ENCODE data around the gene MGLL.

MGLL gene

DNA sequence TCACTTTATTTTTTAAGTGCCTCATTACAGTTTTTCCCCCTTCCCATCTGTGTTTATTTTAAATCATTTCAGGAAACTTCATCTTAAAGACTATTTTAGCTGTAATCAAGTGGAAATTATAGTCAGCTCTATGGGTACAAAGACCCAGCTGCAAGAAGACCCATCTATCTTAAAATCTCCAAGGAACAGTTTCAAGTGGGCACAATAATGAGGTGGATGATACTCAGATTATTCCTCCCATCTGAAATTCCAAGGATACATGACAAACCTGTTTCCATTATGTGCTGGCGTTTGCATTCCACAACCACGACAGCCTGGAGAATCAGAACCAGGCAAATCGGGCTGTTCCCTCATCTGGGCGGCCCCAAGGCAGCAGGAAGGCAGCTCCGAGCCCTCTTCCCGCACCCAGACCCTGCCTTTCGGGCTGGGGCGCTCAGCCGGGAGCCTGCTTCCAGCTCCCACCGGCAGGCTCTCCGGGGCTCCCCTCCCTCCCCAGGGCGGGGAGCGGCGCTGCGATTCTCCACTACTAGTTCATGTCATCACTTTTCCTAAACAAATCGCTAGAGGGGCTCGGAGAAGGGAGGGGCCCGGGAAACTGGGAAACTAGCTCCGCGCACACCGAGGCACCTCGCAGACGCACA, at the start of gene MGLL:
Gene MGLL (minus strand): TSS at position 475 of the 641 bp plus-strand sequence. CDS start 197 bp downstream, at position 278.
- no peak for DNase-seq

DNA sequence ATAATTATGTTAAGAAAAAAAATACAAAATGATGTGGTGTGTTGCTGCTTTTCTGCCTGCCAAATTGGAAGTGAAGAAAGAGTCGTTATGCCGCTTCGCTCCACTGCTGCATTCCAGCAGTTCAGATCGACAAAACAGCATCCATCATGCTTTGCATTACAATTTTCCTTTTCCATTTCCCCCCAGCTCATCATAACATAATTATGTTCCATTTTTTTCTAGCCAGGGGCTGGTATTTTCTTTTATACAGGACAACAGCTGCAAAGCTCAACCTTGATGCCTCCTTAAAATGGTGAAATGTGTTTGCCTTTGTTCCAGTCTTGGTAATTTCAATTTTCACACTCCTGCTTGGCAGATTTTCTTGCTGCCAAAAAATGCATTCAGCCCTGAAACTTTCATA, 47.8 kb upstream of the MGLL start:
- no peak for DNase-seq

DNA sequence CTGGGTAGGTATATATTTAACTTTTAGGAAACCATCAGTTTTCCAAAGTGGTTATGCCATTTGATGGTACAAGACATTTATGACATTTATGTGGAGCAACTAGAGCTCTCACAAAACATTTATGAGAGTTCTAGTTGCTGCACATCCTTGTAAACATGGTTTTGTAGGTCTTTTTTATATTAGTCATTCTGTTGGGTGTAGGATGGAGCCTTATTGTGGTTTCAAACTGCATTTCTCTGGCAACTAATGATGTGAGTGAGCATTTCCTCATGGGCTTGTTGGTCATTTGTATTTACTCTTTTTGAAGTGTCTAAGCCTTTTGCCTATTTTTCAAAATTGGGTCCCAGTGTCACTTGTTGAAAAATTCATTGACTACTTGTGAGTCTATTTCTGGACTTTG, 45.7 kb upstream of the MGLL start:
- DNase-seq, result no peak

DNA sequence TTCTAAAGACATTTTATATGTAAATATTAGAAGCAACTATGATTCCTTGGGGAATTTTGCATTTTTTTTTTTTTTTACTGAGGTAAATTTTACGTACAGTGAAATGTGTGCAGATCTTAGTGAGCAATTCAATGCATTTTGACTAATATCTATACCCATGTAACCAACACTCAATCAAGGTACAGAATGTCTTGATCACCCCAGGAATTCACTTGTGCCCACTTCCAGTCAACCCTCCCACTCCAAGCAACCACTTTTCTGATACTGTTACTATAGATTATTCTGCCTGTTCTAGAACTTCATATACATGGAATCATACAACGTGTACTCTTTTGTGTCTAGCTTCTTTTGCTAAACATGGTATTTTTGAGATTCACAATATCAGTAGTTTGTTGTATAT, 45.1 kb upstream of the MGLL start:
- no peak for DNase-seq

DNA sequence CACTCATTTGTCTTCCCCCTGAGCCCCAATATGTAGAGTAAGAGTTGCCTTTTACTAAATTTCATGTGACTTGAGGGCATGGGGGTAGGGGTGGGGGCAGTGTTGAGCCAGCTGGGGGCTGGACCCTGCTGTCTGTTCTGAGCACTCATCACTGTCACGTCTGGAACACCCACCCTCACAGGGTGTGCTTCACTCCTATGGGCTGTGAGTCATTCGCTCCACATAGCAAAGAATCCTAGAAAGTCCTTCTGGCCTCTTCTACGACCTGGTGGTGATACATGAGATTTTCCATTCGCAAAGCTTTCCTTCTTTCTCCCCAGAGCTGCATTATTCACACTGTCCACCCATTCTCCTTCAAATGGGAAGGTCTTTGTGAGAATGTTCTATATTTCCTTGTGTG, 43.6 kb upstream of the MGLL start:
- DNase-seq, result no peak

DNA sequence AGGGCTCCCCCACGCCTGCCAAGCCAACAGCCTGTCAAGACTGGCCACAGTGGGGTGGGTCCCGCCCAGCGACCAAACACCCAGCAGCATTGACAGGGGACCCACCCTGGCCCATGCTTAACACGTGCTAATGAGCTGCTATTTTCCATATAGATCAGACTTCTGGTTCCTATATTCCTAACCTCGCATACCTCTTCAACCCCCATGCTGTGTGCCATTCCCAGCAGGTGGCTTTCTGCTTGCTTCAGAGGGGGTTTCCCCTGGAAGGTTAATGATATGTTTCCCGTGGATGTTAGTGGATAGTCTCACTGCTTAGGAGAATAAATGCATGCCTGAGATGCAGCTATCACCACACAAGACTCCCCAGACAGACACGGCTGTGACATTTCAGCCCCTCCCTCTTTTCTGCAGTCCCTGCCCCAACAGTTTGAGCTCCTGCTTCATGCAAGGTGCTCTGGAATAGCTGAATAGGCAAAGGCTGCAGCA, 37.9 kb upstream of the MGLL start:
- DNase-seq, result no peak

DNA sequence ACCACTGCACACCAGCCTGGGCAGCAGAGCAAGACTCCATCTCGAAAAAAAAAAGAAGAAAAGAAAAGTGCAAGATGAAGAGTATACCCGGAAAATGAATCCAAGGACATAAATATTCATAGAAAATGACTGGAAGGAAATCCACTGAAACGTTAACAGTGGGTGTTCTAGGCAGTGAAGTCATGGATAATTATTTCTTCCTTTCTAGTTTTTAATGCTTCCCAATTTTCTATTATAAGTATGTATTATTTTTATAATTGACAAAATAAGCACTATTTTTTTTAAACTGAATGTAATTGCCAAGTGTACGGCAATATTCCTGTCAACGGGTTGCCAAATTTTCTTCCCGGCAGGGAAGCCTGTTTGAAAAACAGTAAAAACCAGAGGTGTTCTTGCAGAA, 37.4 kb upstream of the MGLL start:
- no peak for DNase-seq

DNA sequence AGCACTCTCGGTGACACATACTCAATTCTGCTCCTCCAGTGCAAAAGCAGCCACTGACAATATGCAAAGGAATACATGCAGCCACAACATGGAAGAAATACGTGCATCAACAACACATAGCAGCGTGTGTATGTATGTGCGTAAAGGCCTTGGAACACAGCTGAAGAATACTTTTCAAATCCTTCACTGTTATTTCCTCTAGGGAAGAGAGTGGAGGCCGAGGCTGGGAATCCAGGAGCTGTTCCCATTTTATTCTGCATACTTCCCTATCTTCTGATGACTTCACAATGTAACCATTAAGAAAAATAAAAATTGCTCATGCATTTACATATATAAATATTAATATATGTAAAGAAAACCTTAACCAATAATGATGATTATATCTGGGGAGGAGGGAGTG, 36.6 kb upstream of the MGLL start:
- no peak for DNase-seq

DNA sequence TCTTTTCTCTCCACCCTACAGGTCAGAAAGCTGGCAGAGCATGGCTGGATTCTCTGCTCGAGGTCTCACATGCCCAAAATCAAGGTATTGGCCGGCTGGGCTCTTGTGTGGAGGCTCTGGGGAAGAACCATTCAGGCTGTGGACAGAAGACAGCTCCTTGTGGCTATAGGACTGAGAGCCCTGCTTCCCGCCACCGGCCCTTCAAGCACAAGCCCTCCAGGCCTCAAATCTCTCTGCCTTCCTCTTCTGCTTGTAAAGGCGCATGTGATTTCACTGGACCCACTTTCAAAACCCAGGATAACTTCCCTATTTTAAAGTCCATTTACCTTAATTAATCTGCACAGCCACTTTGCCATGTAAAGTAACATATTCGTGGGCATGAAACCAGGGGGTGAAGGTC, 36.2 kb upstream of the MGLL start:
- DNase-seq, result no peak

DNA sequence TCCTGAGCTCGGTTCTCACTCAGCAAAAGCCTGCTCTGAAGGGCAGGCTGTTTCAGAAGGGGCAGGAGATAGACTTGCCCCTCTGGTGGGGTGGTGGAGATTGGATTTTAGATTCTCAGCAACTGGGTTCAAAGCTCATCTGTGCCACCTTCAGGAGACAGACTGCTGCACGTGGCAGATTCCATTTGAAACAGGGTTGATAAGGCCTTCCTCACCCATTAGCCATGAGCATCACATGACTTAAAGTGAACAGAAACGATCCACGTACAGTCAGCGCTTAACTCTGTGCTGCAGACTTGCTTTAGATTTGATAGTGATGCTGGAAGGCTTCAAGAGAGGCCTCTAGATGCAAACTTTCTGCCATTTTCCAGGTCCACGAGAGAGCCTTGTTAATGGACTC, 35.0 kb upstream of the MGLL start:
- no peak for DNase-seq

DNA sequence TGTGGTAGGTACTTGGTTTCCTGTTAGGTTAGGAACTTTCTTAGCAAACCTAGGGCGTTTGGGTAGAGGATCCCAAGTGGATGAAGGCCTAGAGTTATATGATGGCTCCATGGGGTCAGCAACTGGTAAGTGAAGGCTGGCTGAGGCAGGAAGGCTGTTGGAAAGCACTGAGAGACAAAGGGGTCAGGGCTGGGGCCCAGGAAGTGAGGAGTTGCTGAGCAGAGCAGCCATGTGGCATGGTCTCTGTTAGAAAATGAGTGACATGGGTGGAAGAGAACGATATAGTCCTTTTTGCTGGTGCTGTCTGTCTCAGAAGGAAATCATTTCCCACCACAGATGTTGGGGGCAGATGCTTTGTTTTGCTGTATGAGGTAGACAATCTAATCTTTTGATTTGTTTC, 34.5 kb upstream of the MGLL start:
- DNase-seq, result no peak

DNA sequence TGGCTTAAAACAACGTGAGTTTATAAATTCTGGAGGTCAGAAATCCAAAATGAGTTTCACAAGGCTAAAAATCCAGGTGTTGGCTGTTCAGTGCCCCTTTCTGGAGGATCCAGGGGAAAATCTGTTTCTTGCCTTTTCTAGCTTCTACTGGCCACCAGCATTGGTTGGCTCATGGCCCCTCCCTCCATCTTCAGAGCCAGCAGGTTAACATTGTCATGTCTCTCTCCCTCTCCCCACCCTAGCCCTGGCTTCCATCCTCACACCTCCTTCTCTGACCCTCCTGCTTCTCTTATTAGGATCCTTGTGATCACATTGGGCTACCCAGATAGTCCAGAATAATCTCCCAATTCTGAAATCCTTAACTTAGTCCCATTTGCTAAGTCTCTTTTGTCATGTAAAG, 32.9 kb upstream of the MGLL start:
- DNase-seq, result no peak

DNA sequence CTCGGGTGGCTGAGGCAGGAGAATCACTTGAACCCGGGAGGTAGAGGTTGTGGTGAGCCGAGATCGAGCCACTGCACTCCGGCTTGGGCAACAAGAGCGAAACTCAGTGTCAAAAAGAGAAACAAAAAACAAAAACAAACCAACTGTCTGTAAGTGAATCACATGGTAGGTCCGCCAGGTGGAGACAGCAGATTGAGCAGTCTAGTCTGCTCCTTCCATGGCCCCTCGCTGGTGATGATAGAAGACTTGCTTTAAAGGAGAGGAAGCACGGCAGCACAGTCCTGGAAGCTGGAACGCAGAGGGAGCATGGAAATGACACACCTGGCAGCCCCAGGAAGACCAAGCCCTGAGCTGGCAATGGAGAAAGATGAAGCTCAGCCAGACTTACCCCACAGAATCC, 31.4 kb upstream of the MGLL start:
- no peak for DNase-seq

DNA sequence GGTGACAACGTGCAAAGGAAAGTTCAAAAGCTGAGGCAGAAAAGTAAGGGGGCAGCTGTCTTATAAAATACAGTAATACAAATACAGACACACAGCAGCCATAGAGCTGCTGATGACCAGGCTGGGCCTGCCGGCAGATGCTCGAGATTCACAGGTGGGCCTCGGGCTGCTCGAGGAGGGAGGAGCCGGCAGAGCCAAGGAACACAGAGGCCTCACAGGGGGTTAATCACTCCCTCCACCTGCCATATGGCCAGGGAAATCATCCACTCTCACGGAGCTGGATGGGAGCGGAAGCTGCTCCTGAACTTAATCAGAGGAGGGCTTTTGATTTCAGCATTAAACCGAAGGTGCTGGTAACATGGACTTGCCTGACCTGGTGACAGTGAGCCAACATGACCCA, 29.6 kb upstream of the MGLL start:
- peak; percentile 72 to 86 for DNase-seq

DNA sequence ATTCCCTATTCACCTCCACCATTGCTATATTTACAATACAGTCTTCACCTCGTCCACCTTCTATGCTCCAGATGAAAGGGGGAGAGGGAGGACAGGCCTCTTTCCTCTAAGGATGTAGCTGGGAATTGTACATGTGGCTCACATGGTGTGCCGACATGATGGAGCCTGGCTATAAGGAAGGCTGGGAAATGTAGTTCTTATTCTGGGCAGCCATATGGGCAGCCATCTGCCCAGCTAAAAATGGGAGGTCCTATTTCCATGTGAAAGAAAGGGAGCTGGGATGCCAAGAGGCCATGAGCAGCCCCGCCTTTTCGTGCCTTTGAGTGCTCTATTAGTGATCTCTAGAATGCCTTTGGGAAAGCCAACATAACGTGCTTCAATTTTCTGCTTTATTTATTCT, 27.1 kb upstream of the MGLL start:
- DNase-seq, result peak; percentile 37 to 64

DNA sequence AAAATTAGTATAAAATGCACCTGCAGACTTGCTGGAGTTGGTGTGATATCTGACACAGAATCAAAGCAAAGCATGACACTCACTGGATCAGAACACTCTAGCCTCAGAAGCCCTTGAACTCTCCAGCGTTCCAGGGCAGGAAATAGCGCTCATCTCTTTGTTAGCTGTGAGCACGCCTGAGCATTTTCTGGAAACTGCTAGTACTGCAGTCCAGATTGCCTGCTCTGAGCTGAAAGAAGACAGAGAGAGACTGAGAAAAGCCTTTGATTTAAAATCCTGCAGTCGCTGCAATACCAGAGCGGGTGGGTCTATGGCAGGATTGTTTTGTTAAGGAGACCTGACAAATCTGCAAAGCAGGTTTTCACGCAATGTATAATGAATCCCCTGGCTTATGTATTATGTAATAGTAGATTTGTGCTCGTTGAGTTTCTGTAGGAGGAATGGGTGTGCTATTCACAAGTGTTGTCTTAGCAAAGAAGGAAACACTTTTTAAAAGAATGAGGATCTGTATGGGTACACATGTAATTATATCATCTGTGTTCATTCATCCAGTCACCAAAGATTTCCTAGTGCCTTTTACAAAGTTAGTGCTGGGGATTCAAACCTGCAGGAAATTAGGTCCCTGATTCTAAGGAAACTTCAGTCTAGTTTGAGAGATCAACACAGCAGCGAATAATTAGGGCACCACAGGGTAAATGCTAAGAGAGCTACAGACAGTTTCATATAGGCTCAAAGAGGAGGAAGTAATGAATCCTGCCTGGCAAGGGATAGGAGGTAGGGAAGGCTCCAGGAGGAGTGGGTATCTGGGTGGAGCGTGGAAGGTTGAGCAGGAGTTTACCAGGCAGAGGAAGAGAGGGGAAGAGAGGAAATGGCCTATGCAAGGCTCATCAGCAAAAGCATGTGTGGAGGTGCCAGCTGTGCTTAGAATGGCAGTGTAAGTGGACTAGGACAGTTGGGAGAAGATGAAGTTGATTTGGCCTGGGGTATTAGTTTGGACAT, 26.1 kb upstream of the MGLL start:
- DNase-seq, result peak in 1 of 2 experiments; percentile 50

DNA sequence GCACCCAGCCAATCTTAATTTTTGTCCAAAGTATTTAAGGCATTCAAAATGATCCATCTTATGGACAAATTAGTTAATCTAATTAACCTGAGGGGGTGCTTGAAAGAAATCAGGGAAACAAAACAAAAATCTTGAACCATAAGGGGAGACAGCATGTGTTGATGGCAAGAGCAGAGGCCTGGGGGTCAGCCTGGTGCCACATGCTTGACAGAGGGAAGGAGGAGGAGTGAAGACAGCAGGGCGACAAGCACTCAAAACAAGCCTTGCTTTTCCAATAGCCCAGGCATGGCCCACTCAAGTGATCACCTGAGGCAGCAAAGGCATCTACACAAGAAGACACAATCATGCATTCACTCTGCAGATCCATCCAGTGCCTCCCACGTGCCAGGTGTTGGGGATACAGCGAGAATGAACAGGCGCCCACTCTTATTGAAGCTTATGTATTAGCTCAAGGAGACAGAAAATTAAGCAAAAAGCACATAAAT, 25.0 kb upstream of the MGLL start:
- DNase-seq, result no peak

DNA sequence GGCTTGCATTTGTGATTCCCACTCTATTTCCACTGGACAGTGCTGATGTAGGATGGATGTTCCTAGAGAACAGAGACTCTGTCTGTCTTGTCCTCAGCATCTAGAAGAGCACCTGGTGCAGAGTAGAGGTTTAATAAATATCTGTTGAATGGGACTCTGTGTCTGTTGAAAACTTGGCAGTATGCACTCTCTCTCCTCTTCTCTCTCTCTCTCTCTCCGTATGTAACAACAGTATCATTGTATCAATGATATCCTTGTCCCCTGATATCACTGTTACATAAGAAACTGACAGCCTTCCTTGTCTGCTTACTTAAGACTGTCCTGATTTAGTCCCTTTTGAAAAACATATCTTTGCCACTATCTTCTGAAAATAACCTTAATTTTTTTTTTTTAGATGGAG, 24.3 kb upstream of the MGLL start:
- no peak for DNase-seq

DNA sequence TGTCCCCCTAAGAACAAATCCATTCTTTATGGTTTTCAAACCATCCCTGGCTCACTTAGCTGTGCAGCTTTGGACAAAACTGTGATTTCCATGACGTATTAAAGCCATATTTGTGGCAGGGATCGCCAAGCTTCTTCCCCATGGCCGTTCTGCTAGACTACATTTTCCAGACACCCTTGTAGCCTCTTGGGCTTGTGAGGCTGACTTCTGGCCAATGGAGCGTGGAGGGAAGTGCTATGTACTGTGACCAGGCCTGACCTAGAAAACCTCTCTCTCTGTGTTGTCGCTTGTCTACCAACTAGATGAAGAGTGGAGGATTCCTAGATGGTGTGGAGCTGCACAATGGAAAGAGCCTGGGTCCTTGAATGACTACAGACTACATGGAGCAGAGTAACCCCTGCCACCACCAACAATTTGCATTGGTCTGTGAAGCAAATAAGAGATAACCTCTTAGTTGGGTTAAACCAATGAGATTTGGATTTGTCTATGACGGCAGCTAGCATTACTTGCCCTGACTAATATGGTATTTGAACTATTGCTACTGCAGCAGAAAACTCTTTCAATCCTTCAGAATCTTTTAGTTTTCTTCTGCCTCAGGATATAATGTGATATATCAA, 22.1 kb upstream of the MGLL start:
- DNase-seq, result no peak

DNA sequence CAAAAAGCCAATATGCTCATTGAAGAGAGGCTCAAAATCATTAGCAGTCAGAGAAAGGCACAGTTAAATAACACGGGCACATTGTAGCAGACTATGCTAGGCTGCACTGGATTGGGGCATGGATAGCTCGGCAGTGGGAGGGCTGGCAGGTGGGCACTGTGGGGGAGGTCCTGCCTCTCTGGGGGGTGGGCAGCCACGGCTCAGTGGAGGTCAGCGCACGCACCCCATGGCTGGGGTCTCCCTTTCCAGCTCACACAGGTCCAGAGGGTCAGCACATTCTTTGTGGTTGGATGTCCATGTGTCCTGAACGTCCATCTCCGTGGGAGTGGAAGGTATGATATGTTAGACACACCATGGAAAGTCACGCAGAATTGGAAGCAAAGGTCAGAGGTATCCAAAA, 18.4 kb upstream of the MGLL start:
- DNase-seq, result no peak

DNA sequence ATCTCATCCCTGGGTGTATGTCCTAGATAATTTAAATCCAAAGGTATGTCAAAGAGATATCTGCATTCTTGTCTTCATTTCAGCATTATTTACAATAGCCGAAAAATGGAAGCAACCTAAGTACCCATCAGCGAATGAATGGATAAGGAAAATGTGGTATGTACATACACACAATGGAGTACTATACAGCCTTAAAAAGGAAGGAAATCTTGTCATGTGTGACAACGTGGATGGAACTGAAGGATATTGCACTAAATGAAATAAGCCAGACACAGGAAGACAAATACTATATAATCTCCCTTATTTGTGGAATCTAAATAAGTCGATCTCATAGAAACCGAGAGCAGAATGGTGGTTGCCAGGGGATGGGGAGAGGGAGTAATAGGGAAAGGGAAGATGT, 16.8 kb upstream of the MGLL start:
- no peak for DNase-seq

DNA sequence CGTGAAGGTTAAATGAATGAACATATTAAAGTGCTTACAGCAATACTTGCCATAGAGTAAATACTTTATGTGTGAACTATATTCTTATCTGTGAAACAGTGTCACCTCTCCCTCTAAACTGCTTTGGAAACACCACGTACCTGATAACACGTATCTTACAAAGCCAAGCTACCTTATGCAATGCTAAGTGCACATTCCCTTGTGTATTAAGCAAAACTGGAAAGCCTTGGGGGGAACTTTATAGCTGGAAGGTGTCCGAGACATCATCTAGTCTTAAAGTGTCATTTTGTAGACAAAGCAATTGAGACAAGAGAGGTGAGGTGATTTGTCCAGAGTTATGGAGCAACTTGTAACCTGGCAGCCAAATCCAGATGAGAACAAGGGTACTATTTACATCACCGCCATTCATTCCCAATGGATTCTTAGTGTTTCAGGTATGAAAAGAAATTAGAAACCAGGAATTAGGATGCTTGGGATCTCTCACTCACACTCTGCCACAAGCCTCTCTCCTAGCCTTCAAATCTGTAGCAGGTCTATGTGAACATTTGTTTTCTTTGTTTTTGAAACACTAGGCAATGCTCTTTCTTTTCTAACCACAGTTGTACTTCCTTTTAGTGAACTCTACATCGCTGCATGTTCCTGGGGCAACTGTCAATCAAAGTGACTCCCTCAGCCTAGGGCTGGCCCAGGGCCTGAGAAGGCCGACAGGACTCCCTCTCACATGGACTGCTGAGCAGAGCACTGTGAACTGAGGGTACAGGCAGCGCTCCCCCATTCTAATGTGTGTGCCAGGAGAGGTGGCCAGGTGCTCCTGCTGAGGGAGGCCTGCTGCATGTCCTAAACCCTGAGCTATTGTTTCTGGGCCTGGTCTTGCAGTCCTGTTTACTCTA, 13.9 kb upstream of the MGLL start:
- DNase-seq, result no peak

DNA sequence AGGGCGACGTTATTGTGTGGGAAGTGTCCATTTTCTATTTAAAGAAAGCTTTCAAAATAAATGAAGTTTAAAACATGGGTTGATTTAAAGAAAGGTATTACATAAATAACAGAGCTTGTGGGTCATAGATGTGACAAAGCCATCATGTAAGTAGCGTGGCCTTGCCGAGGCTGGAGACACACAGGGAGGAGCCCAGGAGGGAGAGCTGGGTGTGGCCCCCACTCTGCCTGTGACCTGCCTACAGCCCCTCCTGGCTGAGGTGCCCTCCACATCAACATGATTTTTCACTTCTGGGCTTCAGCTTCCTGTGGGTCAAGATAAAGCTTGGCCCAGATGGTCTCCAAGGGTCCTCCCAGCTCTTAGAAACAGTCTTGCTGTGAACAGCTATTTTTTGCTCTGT, 12.5 kb upstream of the MGLL start:
- no peak for DNase-seq

Measured in cerebellar nuclear complex (tissue), 1 donor.